ENCODE measurements around the gene SLC39A5.
"Not testable (repeated sequence)": the region's sequence is repeated elsewhere in the genome, so short reads cannot be mapped to it uniquely, and the experiment has no call there.

Gene SLC39A5

GRCh38 chr12:56282579-56282978 is 52.7 kb downstream of the SLC39A5 start:
- DNase-seq, result no peak

GRCh38 chr12:56284263-56284662 is 54.4 kb downstream of the SLC39A5 start:
- DNase-seq, result not testable (repeated sequence)

DNA sequence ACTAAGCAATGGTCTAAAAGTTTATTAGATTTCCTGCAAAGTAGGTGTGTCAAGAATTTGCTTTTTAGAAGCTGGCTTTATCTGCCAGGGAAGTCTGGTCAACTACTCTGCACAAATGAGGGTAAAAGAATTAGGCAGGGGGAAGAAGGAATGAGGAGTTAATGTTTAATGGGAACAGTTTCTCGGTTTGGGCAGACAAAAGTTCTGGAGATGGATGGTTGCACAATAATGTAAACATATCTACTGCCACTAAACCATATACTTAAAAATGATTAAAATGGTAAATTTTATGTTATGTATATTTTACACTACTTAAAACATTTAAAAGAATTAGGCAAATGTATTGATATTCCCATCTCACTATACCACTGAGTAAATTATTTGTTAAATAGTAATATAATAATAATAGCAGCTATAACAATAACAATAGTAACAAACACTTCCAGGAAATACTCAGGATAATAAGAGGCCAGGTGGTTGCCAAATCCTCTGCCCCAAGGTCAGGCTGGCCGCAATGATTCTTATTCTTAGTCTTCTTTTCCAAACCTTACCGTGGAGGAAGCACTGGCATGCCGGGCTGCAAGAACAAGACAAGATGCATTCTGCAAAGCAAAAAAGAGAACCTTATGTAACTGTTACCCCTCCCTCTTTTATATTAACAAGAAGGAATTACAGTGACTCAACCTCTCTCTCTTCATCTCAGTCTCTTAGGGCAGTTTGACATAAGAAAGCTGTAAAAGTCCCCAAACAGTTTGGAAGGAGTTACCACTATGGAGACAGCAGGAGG is 56.4 kb downstream of the SLC39A5 start:
- DNase-seq, result no peak
